K562 (cell line): ENCODE data around the gene ATP5MG. TPM values are rescaled to one million over a fixed set of nuclear protein-coding genes. Genes with fewer than 3 reads are reported as not detected.

Experiments
- CXXC5 ChIP-seq: fragments of 250-450 bp; sonication (Bioruptor Pico); IDR thresholded peaks from 2 replicates; pipeline ENCODE4 v1.8.0; 2022; ENCODE audit warnings: inconsistent platforms, mild to moderate bottlenecking, moderate library complexity
- ERF ChIP-seq: fragments of 450-650 bp; formaldehyde crosslinking; IDR thresholded peaks from 2 replicates; pipeline ENCODE4 v1.4.0; 2020; ENCODE audit warnings: mild to moderate bottlenecking, mixed read lengths
- ETS1 ChIP-seq: conservative IDR thresholded peaks from 2 replicates; pipeline ENCODE4 v1.6.1; 2011; ENCODE audit warnings: low read depth, mild to moderate bottlenecking, low read length; ENCODE audit not compliant: control insufficient read depth
- FOXK2 ChIP-seq, 2 experiments: fragments of 450-650 bp; IDR thresholded peaks in 1 of 2; conservative IDR thresholded peaks in 1 of 2; 2 replicates each; pipeline ENCODE4 v1.6.1; 2016; ENCODE audit warnings: low read depth in 2 of 2, mild to moderate bottlenecking in 1 of 2
- GTF2F1 ChIP-seq: IDR thresholded peaks from 2 replicates; pipeline ENCODE4 v1.6.1; 2011; ENCODE audit warnings: low read depth, low read length, improper control_type of control experiment
- HMGXB4 ChIP-seq: sonication (generic); formaldehyde crosslinking; IDR thresholded peaks from 2 replicates; pipeline ENCODE4 v1.8.1; 2023; ENCODE audit warnings: mild to moderate bottlenecking, missing genetic modification reagents
- KDM2B ChIP-seq: fragments of 250-450 bp; sonication (Bioruptor Pico); IDR thresholded peaks from 2 replicates; pipeline ENCODE4 v1.8.0; 2021; ENCODE audit warnings: mild to moderate bottlenecking, moderate library complexity
- MCM5 ChIP-seq: fragments of 450-650 bp; IDR thresholded peaks from 2 replicates; pipeline ENCODE4 v1.6.1; 2016; ENCODE audit warnings: low read depth
- MTA2 ChIP-seq: fragments of 450-650 bp; IDR thresholded peaks from 2 replicates; pipeline ENCODE4 v1.6.1; 2016; ENCODE audit warnings: low read depth
- NFYB ChIP-seq: IDR thresholded peaks from 2 replicates; pipeline ENCODE4 v1.6.1; 2011; ENCODE audit warnings: mild to moderate bottlenecking, moderate library complexity; ENCODE audit not compliant: insufficient read length; ENCODE audit errors: extremely low read depth
- SMARCA5 ChIP-seq: fragments of 450-650 bp; IDR thresholded peaks from 2 replicates; pipeline ENCODE4 v1.6.1; 2016
- SREBF1 ChIP-seq: fragments of 150-350 bp; IDR thresholded peaks from 2 replicates; pipeline ENCODE4 v1.6.1; 2014; ENCODE audit warnings: antibody characterized with exemption, low read depth, low read length, borderline replicate concordance
- SRSF9 ChIP-seq: fragments of 200-400 bp; formaldehyde crosslinking; IDR thresholded peaks from 2 replicates; pipeline ENCODE4 v1.6.1; 2017; ENCODE audit warnings: low read depth, low read length, borderline replicate concordance
- U2AF2 ChIP-seq: fragments of 200-400 bp; formaldehyde crosslinking; optimal IDR thresholded peaks from 2 replicates; pipeline ENCODE3; 2017; ENCODE audit warnings: low read depth, mild to moderate bottlenecking, low read length
- XRCC4 ChIP-seq: IDR thresholded peaks from one replicate; pipeline ENCODE4 v1.6.1; 2011; ENCODE audit not compliant: insufficient read depth, insufficient read length; ENCODE audit errors: extremely low read depth
- ZKSCAN8 ChIP-seq: fragments of 200-800 bp; sonication (Bioruptor generic); IDR thresholded peaks from 2 replicates; pipeline ENCODE4 v1.6.1; 2016; ENCODE audit warnings: missing genetic modification characterization, missing compliant biosample characterization
- ZNF124 ChIP-seq: sonication (generic); formaldehyde crosslinking; IDR thresholded peaks from 2 replicates; pipeline ENCODE4 v1.8.1; 2022; ENCODE audit warnings: missing genetic modification reagents
- polyA plus RNA-seq, 8 experiments: library from polyadenylated mRNA; depleted of rRNA in 4 of 8; stranded (reverse) in 5 of 8; unstranded in 3 of 8; fragments of >200 nt; fragmentation: Nextera tagmentation in 2 of 8; fragmentation: Illumina TruSeq in 1 of 8; extraction: Ambion mirVana in 2 of 8; extraction: Trizol in 1 of 8; gene quantifications; 2 replicates each; pipeline versions ENCODE4 v1.2.1 to v1.2.3, GENCODE V29; 2011 to 2014; ENCODE audit warnings: inconsistent platforms in 1 of 8, missing spikeins in 1 of 8
- total RNA-seq, 7 experiments: library from RNA; depleted of rRNA in 6 of 7; stranded (reverse); fragments of >200 nt in 6 of 7; fragmentation: Illumina TruSeq in 2 of 7; extraction: Trizol in 2 of 7; gene quantifications; 2 replicates each; pipeline versions ENCODE4 v1.2.1 to v1.2.3, GENCODE V29; 2011 to 2021; ENCODE audit warnings: low replicate concordance in 1 of 7
- TF ChIP-seq, protein P1 (sequence below): fragments of 450-650 bp; IDR thresholded peaks from 2 replicates; pipeline ENCODE4 v1.6.1; 2018; ENCODE audit warnings: mild to moderate bottlenecking, low read depth; ENCODE audit not compliant: partially characterized antibody

The ATP5MG gene
- total and polyA plus RNA-seq, 9 of the 15 experiments (the other 6 are each of a cell fraction or from before 2014, with no cell fraction given): 301 to 2,138 (median 434) TPM

- no peak for TF ChIP-seq ETS1
- TF ChIP-seq ZNF124 (CRISPR knock-in tag): no peak
- no peak for TF ChIP-seq GTF2F1
- TF ChIP-seq NFYB: no peak
- TF ChIP-seq SMARCA5: peak; percentile 72
- no peak for TF ChIP-seq SREBF1
- no peak for TF ChIP-seq XRCC4
- 0 out of 2 replicates have a peak, but pooled peaks have one; percentile 36 for TF ChIP-seq HMGXB4
- TF ChIP-seq KDM2B (CRISPR knock-in tag): no peak
- no peak for TF ChIP-seq MCM5
- TF ChIP-seq ZKSCAN8 (CRISPR knock-in tag): 0 out of 2 replicates have a peak, but pooled peaks have one; percentile 18
- no peak for TF ChIP-seq SRSF9
- no peak for TF ChIP-seq FOXK2 (conservative IDR thresholded peaks at IDR 0.05 in 1 of 2, IDR thresholded peaks at IDR 0.05 in 1 of 2; ENCODE audit: low read depth in 2 of 2)
- TF ChIP-seq MTA2: 0 out of 2 replicates have a peak, but pooled peaks have one; percentile 11
- TF ChIP-seq ERF (CRISPR knock-in tag): no peak
- no peak for TF ChIP-seq U2AF2
- no peak for TF ChIP-seq CXXC5
- TF ChIP-seq, protein P1, sequence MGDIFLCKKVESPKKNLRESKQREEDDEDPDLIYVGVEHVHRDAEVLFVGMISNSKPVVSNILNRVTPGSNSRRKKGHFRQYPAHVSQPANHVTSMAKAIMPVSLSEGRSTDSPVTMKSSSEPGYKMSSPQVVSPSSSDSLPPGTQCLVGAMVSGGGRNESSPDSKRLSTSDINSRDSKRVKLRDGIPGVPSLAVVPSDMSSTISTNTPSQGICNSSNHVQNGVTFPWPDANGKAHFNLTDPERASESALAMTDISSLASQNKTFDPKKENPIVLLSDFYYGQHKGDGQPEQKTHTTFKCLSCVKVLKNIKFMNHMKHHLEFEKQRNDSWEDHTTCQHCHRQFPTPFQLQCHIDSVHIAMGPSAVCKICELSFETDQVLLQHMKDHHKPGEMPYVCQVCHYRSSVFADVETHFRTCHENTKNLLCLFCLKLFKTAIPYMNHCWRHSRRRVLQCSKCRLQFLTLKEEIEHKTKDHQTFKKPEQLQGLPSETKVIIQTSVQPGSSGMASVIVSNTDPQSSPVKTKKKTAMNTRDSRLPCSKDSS: no peak
Observed at GRCh38 chr11:118415062-118415738, 13.8 kb downstream of the ATP5MG start (continued).
